HG03025 (cell line): ENCODE data around the gene GABRB2.
A peak's percentile ranks its signal among the peaks of the same experiment; 100 is the strongest.
"Not testable (repeated sequence)": the region's sequence is repeated elsewhere in the genome, so short reads cannot be mapped to it uniquely, and the experiment has no call there.

Source experiments
- ATAC-seq: cut with Tn5 transposase; IDR thresholded peaks from one replicate; pipeline ENCODE4 v1.9.1; 2021; ENCODE audit warnings: mild to moderate bottlenecking, moderate library complexity; ENCODE audit not compliant: unreplicated experiment, low FRiP score

GABRB2 gene

GRCh38 chr5:161261668-161262323 is 284.7 kb downstream of the GABRB2 start:
- no peak for ATAC-seq

DNA sequence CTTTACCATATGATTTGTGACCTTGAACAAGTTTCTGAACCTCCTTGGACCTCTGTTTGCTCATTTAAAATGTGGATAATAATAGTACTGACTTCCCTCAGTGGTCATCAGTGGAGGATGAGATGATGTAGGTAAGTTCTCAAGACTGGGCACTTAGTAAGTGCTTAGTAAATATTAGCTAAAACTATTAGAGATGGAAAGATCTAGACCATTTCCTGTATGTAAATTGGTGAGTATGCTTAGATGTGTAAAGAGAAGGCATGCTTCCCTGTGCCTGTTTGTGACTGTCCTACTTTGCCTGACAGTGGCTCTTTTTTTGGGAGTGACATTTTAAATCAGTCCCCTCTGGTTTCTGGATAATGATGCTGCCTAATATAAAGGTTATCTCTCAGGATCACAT is 288.1 kb downstream of the GABRB2 start:
- ATAC-seq: peak; percentile 48

- ATAC-seq: peak; percentile 54
Observed at GRCh38 chr5:161256957-161257356, 289.6 kb downstream of the GABRB2 start.

DNA sequence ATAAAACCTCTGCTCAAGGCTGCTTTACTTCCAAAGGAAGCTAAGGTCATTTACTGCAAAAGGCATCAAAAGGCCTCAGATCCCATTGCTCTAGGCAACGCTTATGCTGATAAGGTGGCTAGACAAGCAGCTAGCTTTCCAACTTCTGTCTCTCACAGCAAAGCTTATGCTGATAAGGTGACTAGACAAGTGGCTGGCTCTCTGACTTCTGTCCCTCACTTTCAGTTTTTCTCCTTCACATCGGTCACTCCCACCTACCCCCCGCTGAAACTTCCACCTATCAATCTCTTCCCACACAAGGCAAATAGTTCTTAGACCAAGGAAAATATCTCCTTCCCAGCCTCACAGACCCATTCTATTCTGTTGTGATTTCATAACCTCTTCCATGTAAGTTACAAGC is 293.6 kb downstream of the GABRB2 start:
- not testable (repeated sequence) for ATAC-seq

DNA sequence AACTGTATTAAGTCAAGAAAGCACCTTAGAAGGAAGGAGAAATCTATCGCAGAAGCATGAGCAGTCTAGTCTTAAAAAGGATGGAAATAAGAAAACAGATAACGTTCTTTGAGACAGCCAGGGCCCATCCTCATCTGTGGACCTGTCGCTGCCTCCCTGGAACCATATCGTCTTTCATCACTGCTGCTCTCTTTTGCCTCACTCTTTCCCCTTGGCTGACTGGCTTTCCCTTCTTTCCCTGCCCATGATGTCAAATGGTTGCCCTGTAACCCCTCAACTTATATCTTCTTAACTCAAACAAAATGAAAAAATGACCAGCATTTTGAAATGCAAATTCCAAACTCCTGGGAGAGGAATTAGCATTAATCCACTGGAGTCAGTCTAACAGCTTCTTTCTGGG is 299.8 kb downstream of the GABRB2 start:
- ATAC-seq: no peak

GRCh38 chr5:161245846-161246245 is 300.7 kb downstream of the GABRB2 start:
- ATAC-seq: not testable (repeated sequence)
